ENCODE data around the gene CADM4. TPM values are rescaled to one million over a fixed set of nuclear protein-coding genes. Genes with fewer than 3 reads are reported as not detected.
A peak's percentile ranks its signal among the peaks of the same experiment; 100 is the strongest.
"Not testable (repeated sequence)": the region's sequence is repeated elsewhere in the genome, so short reads cannot be mapped to it uniquely, and the experiment has no call there.

The CADM4 gene
- total RNA-seq, 1 donor from 2014 or later: 6.9 TPM

GRCh38 chr19:43594081-43594697 lies 45.5 kb downstream of the CADM4 start:
- Histone ChIP-seq H3K36me3 (peaks cover 55% of the 10 kb centered on the region), H3K9me3 (replicated peaks) (no peaks in the 10 kb centered on the region), H3K4me1 (peaks cover 47% of the 10 kb centered on the region), H3K4me3 (peak overlapping the region; percentile 82), H3K27me3 (ENCODE audit: low read depth) (no peaks in the 10 kb centered on the region), H3K27ac (replicated peaks) (peak overlapping the region; percentile 99)
- TF ChIP-seq CTCF (IDR thresholded peaks at IDR 0.05; ENCODE audit: borderline replicate concordance): no peak
- no peak for DNase-seq
- intact Hi-C loops (cut with micrococcal nuclease): no loop called here

GRCh38 chr19:43592800-43593350 lies 46.8 kb downstream of the CADM4 start:
- Histone ChIP-seq H3K36me3 (peaks cover 54% of the 10 kb centered on the region), H3K27me3 (ENCODE audit: low read depth) (no peaks in the 10 kb centered on the region), H3K4me3 (no peak overlapping the region), H3K27ac (replicated peaks) (no peak overlapping the region), H3K4me1 (peaks cover 42% of the 10 kb centered on the region), H3K9me3 (replicated peaks) (no peaks in the 10 kb centered on the region)
- intact Hi-C loops (cut with micrococcal nuclease): no loop called here
- DNase-seq: no peak
- TF ChIP-seq CTCF (IDR thresholded peaks at IDR 0.05; ENCODE audit: borderline replicate concordance): no peak

- Histone ChIP-seq H3K4me3 (no peak overlapping the region), H3K9me3 (replicated peaks) (no peaks in the 10 kb centered on the region), H3K27ac (replicated peaks) (no peak overlapping the region), H3K27me3 (ENCODE audit: low read depth) (no peaks in the 10 kb centered on the region), H3K4me1 (peaks cover 35% of the 10 kb centered on the region), H3K36me3 (peaks cover 54% of the 10 kb centered on the region)
- TF ChIP-seq CTCF (IDR thresholded peaks at IDR 0.05; ENCODE audit: borderline replicate concordance): no peak
- intact Hi-C loops (cut with micrococcal nuclease): no loop called here
- no peak for DNase-seq
Observed at GRCh38 chr19:43591904-43592772, 47.5 kb downstream of the CADM4 start.

GRCh38 chr19:43589678-43590077 lies 50.0 kb downstream of the CADM4 start:
- no peak for DNase-seq
- H3K9me3 ChIP-seq (replicated peaks): no peaks in the 10 kb centered on the region
- peaks cover 59% of the 10 kb centered on the region for H3K36me3 ChIP-seq
- intact Hi-C loops (cut with micrococcal nuclease): no loop called here
- H3K4me1 ChIP-seq: peaks cover 17% of the 10 kb centered on the region
- H3K27me3 ChIP-seq (ENCODE audit: low read depth): no peaks in the 10 kb centered on the region
- no peak overlapping the region for H3K4me3 ChIP-seq
- TF ChIP-seq CTCF (IDR thresholded peaks at IDR 0.05; ENCODE audit: borderline replicate concordance): no peak
- H3K27ac ChIP-seq (replicated peaks): no peak overlapping the region

- TF ChIP-seq CTCF (IDR thresholded peaks at IDR 0.05; ENCODE audit: borderline replicate concordance): no peak
- intact Hi-C loops (cut with micrococcal nuclease): no loop called here
- Histone ChIP-seq H3K36me3 (peaks cover 56% of the 10 kb centered on the region), H3K27me3 (ENCODE audit: low read depth) (no peaks in the 10 kb centered on the region), H3K4me3 (no peak overlapping the region), H3K9me3 (replicated peaks) (no peaks in the 10 kb centered on the region), H3K27ac (replicated peaks) (no peak overlapping the region), H3K4me1 (peaks cover 13% of the 10 kb centered on the region)
- DNase-seq: no peak
Observed at GRCh38 chr19:43589277-43589676, 50.4 kb downstream of the CADM4 start.

DNA sequence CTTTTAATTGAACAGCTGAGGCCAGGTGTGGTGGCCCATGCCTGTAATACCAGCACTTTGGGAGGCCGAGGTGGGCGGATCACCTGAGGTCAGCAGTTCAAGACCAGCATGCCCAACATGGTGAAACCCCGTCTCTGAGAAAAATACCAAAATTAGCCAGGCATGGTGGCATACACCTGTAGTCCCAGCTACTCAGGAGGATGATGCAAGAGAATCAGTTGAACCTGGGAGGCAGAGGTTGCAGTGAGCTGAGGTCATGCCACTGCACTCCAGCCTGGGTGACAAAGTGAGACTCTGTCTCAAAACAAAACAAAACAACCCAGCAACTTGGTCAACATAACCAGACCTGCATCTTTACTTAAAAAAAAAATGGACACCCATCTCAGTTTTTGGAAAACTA lies 52.6 kb downstream of the CADM4 start:
- intact Hi-C loops (cut with micrococcal nuclease); H3K4me1 ChIP-seq; H3K27ac ChIP-seq (replicated peaks); DNase-seq; H3K9me3 ChIP-seq (replicated peaks); H3K27me3 ChIP-seq (ENCODE audit: low read depth); H3K4me3 ChIP-seq: not testable (repeated sequence)
- peaks cover 35% of the 10 kb centered on the region for H3K36me3 ChIP-seq

All from left ventricle myocardium inferior (tissue), 1 donor.